CMK (cell line): ENCODE measurements around the gene CCL7.
"Not testable (repeated sequence)": the region's sequence is repeated elsewhere in the genome, so short reads cannot be mapped to it uniquely, and the experiment has no call there.

Experiments used
- DNase-seq: peaks from one replicate; pipeline ENCODE4 v3.0.0-alpha.2; 2010; ENCODE audit warnings: low read depth

Gene CCL7

GRCh38 chr17:34269969-34270368 is at the start of gene CCL7:
TSS of gene CCL7 (plus strand) at chr17:34270221. CDS start at chr17:34270291, 70 bp downstream.
- DNase-seq = no peak

- no peak for DNase-seq
Measured at GRCh38 chr17:34220752-34221395, 49.1 kb upstream of the CCL7 start.

- no peak for DNase-seq
Measured at GRCh38 chr17:34221411-34221810, 48.6 kb upstream of the CCL7 start.

- DNase-seq = no peak
Measured at GRCh38 chr17:34222722-34223497, 47.1 kb upstream of the CCL7 start.

GRCh38 chr17:34225046-34225445 is 45.0 kb upstream of the CCL7 start:
- DNase-seq = no peak

GRCh38 chr17:34226011-34226743 is 43.8 kb upstream of the CCL7 start:
- no peak for DNase-seq

GRCh38 chr17:34226744-34227034 is 43.3 kb upstream of the CCL7 start:
- no peak for DNase-seq

- not testable (repeated sequence) for DNase-seq
Measured at GRCh38 chr17:34227293-34227692, 42.7 kb upstream of the CCL7 start.

- DNase-seq = no peak
Measured at GRCh38 chr17:34227707-34228106, 42.3 kb upstream of the CCL7 start.

GRCh38 chr17:34228781-34229180 is 41.2 kb upstream of the CCL7 start:
- no peak for DNase-seq

- no peak for DNase-seq
Measured at GRCh38 chr17:34230342-34230741, 39.7 kb upstream of the CCL7 start.

GRCh38 chr17:34234616-34235015 is 35.4 kb upstream of the CCL7 start:
- DNase-seq = no peak

- DNase-seq = no peak
Measured at GRCh38 chr17:34235389-34236028, 34.5 kb upstream of the CCL7 start.

- DNase-seq = no peak
Measured at GRCh38 chr17:34236281-34236892, 33.6 kb upstream of the CCL7 start.

GRCh38 chr17:34237458-34237857 is 32.6 kb upstream of the CCL7 start:
- DNase-seq = no peak

GRCh38 chr17:34241062-34241461 is 29.0 kb upstream of the CCL7 start:
- no peak for DNase-seq

GRCh38 chr17:34242587-34243363 is 27.2 kb upstream of the CCL7 start:
- DNase-seq = no peak

GRCh38 chr17:34243364-34244320 is 26.4 kb upstream of the CCL7 start:
- no peak for DNase-seq

GRCh38 chr17:34245351-34245905 is 24.6 kb upstream of the CCL7 start:
- no peak for DNase-seq

- no peak for DNase-seq
Measured at GRCh38 chr17:34246446-34246845, 23.6 kb upstream of the CCL7 start.
